T-helper 2 cell (primary cell): ENCODE data around the gene DCUN1D2.
"Not testable (repeated sequence)": the region's sequence is repeated elsewhere in the genome, so short reads cannot be mapped to it uniquely, and the experiment has no call there.

ENCODE experiments used
- DNase-seq, 5 experiments: peaks; one replicate each; pipeline versions ENCODE4 v3.0.0 to v3.0.0-alpha.2; 2012 to 2022
- total RNA-seq, 2 donors: gene quantifications; one replicate each; lab custom pipeline; 2026; lab: John Stamatoyannopoulos, UW

The DCUN1D2 gene
- 5.9 to 12.3 reads per million in 2 donors for total RNA-seq

- DNase-seq = peak; percentile 51 to 79 (median 59)
Measured at GRCh38 chr13:113490496-113491417, at the start of gene DCUN1D2. Gene DCUN1D2, minus strand, starts transcription at chr13:113490711. Its CDS starts 42 bp downstream, at chr13:113490669.

DNA sequence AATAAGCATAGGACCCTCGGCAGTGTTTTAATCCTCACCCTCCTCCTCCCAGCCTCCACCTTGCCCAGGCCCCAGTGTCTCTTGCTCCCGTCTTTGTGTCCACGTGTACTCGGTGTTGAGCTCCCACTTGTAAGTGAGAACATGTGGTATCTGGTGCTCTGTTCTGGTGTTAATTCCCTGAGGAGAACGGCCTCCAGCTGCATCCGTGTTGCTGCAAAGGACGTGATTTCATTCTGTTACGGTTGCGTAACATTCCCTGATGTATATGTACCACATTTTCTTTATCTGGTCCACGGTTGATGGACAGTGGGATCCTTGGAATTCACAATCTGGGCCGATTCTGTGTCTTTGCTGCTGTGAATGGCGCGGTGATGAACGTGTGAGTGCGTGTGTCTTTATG, 49.3 kb upstream of the DCUN1D2 start:
- DNase-seq = no peak

GRCh38 chr13:113539176-113539575, 48.7 kb upstream of the DCUN1D2 start:
- DNase-seq = no peak

- DNase-seq = no peak
Measured at GRCh38 chr13:113538689-113539058, 48.2 kb upstream of the DCUN1D2 start.

DNA sequence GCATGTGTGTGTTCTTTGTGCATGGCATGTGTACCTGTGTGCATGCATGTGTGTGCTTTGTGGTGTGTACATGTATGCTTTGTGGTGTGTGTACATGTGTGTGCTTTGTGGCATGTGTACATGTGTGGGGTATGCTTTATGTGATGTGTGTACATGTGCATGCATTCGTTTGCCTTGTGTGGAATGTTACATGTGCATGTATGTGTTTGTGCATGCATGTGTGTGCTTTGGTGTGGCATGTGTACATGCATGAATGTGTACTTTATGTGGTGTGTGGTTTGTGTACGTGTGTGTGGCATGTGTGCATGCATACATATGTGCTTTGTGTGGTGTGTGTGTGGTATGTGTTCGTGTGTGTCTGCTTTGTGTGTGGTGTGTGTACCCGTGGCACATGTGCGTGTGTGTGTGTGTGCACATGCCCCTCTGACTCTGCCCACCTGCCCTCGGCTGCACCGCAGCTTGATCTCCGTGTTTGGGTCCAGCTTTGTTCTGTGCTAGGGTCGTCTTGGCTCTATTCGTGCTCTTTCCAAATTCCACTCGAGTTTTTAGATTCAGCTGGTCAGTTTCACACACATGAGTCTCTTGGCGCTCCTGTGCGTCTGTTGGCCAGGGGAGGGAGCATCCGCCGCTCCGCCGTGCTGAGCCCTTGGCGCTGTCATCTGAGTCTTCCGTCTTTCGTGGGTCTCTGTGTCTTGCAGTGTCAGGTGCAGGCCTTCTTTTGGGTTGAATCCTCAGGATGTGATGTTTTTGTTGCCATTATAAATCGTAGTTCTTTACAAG, 47.6 kb upstream of the DCUN1D2 start:
- no peak for DNase-seq

DNA sequence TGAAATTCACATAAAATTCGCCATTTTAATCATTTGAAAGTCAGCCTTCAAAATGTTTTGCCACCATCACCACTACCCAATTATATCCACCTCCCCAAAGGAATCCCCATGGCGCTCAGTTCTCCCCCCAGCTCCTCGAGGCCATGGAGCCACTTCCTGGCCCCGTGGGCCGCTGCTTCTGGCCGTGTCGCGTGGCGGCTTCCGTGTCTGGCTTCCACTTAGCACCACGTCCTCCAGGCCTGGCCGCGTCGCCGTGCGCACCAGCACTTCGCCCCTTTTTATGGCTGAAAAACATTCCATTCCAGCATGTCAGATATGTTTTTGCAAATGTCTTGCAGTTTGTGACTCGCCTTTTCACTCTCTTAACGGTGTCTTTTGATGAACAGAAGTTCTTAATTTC, 46.7 kb upstream of the DCUN1D2 start:
- no peak for DNase-seq

- no peak for DNase-seq
Measured at GRCh38 chr13:113536461-113537110, 46.1 kb upstream of the DCUN1D2 start.

DNA sequence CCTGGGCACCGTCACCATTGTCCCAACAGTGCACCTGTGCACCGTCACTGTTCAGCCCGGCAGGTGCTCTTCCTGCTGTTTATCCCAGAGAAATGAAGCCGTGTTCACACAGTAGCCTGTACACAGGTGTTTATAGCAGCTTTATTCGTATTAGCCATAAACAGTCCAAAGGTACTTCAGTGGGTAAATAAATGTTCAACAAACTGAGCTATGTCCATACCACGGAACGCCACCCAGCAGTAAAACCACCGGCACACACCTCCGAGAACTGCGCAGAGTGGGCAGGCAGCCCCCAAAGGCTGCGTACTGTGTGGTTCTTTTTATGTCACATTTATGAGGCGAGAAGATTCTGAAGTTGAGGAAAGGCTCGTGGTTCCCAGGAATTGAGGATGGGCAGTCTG, 44.9 kb upstream of the DCUN1D2 start:
- DNase-seq = no peak

GRCh38 chr13:113534236-113534860, 43.8 kb upstream of the DCUN1D2 start:
- DNase-seq = no peak

DNA sequence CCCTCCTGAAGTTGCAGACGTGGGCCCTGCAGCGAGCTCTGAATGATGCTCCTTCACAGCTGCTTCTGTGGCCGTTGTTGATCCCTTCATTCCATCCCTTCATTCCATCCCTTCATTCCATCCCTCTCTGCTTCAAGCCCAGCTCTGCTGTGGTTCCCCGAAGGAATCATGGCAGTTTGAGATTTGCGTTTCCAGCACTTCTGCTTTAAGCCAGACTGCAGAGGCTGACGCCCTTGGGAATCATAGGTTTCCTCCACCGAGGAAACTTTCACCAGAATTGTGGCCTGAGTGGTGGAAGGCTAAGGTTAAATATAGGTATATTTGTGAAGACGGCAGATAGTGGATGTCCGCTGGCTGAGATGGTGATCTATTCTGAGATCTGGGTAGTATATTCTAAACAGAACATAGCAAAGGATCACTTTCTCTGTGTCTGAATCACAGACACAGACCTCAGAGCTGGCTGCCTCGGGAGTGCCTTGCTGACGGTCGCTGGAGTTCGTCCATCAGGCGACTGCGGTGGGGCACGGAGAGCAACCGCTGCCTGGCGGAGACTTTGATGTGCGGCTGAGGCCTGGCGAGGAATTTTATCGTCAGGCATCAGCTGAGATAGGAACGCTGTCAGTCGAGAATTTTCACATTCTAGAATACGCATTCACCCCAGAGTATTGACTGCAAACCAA, 42.8 kb upstream of the DCUN1D2 start:
- DNase-seq = no peak

DNA sequence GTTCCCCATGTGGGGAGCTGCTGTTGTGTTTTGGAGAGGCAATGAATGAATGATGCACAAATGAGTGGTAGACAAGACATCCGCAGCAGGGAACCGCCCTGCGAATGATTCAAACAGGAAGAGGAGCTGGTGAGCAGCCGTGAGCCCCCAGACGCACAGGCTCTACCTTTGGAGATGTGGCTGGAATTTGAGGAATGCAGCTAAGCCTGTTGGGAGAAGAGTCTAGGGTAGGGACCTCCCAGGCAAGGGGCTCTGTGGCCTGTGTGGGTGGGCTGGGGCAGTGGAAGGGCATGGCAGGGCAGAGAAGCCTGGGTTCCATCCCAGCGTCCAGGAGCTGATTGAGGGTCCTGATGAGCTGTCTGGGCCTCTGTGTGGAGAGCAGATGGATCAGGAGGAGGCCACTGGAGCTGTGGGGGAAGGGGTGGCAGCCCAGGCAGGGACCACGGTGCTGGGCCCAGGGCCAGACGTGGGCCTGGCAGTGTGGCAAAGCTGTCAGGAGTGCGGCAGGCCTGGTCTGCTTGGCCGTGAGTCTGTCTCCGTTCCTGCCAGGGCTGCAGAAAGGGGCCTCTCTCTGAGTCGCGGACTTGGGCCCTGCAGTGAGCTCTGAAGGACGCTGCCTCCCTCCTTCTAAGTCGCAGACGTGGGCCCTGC, 41.8 kb upstream of the DCUN1D2 start:
- no peak for DNase-seq

- DNase-seq = no peak
Measured at GRCh38 chr13:113531041-113531873, 40.7 kb upstream of the DCUN1D2 start.

- DNase-seq = no peak
Measured at GRCh38 chr13:113528813-113529180, 38.3 kb upstream of the DCUN1D2 start.

DNA sequence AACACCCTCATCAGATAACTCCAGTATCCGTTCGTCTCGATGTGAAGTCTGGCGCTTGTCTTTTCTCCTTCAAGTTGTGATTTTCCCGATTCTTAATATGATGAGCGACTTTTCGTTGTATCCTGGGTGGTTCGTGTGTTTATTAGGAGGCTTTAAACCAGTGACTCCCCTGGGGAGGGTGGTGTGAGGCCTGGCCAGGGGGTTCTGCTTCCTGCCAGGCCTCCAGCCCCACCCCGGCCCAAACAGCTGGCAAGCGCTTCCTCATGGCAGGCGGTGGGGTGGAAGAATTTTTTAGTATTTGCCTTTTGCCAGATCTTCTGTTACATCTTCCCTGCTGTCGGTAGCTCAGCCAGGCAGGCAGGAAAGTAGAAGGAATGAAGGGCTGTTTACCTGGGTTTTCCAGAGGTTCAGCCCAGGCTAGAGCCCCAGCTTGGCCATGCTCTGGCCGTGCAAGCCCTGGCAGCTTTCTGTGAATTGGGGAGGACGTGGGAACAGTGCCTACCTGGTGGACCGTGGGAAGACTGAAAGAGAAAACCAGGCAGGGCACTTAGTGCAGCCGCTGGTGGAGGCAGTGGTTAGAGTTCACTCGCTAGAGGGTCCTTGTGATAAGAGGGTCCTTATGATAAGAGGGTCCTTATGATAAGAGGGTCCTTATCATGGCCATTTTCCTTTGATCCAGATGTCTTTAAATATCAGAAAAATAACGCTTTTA, 37.7 kb upstream of the DCUN1D2 start:
- DNase-seq = no peak

- DNase-seq = no peak
Measured at GRCh38 chr13:113527272-113527958, 36.9 kb upstream of the DCUN1D2 start.

DNA sequence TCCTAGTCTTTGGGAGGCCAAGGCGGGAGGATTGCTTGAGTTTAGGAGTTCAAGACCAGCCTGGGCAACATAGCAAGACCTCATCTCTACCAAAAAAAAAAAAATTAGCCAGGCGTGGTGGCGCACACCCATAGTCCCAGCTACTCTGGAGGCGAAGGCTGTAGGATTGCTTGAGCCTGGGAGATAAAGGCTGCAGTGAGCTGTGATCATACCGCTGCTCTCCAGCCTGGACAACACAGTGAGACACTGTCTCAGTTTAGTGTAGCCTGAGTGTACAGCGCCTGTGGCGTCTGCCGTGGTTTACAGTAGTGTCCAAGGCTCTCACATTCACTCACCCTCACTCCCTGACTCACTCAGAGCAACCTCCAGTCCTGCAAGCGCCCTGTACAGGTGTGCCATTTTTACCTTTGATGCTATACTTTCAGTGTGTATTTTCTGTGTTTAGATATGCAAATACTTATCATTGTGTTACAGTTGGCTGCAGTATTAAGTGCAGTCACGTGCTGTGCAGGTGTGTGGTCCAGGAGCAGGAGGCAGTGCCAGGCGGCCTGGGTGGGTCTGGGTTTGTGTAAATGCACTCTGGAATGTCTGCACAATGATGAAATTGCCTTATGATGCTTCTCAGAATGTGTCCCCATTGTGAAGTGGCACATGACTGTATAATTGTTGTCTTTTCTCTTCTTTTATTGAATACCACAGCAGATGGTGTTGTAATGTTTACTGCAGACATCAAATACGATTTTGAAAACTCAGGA, 36.1 kb upstream of the DCUN1D2 start:
- no peak for DNase-seq

- DNase-seq = not testable (repeated sequence)
Measured at GRCh38 chr13:113522438-113522837, 31.9 kb upstream of the DCUN1D2 start.

- DNase-seq = no peak
Measured at GRCh38 chr13:113520571-113520970, 30.1 kb upstream of the DCUN1D2 start.

GRCh38 chr13:113519556-113519955, 29.0 kb upstream of the DCUN1D2 start:
- no peak for DNase-seq
